Liver (tissue), 9 donors: ENCODE data around the gene ADH4. TPM values are rescaled to one million over a fixed set of nuclear protein-coding genes. Genes with fewer than 3 reads are reported as not detected.

ENCODE experiments used
- DNase-seq: peaks from one replicate; pipeline ENCODE4 v3.0.0-alpha.2; 2017; ENCODE audit warnings: low spot score
- H3K27ac ChIP-seq, 2 donors: one replicate each; pipeline ENCODE4 v1.7.0; 2013; ENCODE audit warnings: inconsistent platforms in 2 of 2, low read length in 2 of 2, control low read depth in 1 of 2, low read depth in 1 of 2, mild to moderate bottlenecking in 1 of 2
- H3K27me3 ChIP-seq, 4 donors: one replicate each; pipeline versions ENCODE4 v1.6.1 to v1.7.0; 2013; ENCODE audit warnings: low read length in 3 of 4, inconsistent platforms in 1 of 4, mild to moderate bottlenecking in 1 of 4, moderate library complexity in 1 of 4; ENCODE audit not compliant: control insufficient read depth in 4 of 4, insufficient read depth in 4 of 4
- H3K36me3 ChIP-seq, 4 donors: one replicate each; pipeline versions ENCODE4 v1.6.1 to v1.7.0; 2013; ENCODE audit warnings: low read length in 3 of 4, mild to moderate bottlenecking in 3 of 4, low read depth in 1 of 4, moderate library complexity in 1 of 4; ENCODE audit not compliant: control insufficient read depth in 4 of 4, insufficient read depth in 3 of 4
- H3K4me1 ChIP-seq, 4 donors: one replicate each; pipeline versions ENCODE4 v1.6.1 to v1.7.0; 2013; ENCODE audit warnings: low read length in 3 of 4, mild to moderate bottlenecking in 3 of 4, moderate library complexity in 1 of 4; ENCODE audit not compliant: control insufficient read depth in 4 of 4, insufficient read depth in 4 of 4
- H3K4me3 ChIP-seq, 3 donors: one replicate each; pipeline versions ENCODE4 v1.6.1 to v1.7.0; 2013; ENCODE audit warnings: low read length in 3 of 3, control low read depth in 1 of 3, low read depth in 1 of 3, mild to moderate bottlenecking in 1 of 3
- H3K9ac ChIP-seq, 2 donors: one replicate each; pipeline ENCODE4 v1.7.0; 2013; ENCODE audit warnings: low read length in 2 of 2, mild to moderate bottlenecking in 2 of 2, moderate library complexity in 2 of 2, control low read depth in 1 of 2, low read depth in 1 of 2
- H3K9me3 ChIP-seq, 4 donors: one replicate each; pipeline versions ENCODE4 v1.6.1 to v1.7.0; 2013; ENCODE audit warnings: low read length in 3 of 4; ENCODE audit not compliant: control insufficient read depth in 4 of 4
- ATF3 ChIP-seq: IDR thresholded peaks from 2 replicates; pipeline ENCODE4 v1.6.1; 2016; ENCODE audit warnings: antibody characterized with exemption
- CTCF ChIP-seq: fragments of 150-350 bp; IDR thresholded peaks from 2 replicates; pipeline ENCODE4 v1.5.1; 2017; ENCODE audit warnings: improper control_type of control experiment, low read depth, low read length; ENCODE audit not compliant: missing input control
- EGR1 ChIP-seq, 2 donors: IDR thresholded peaks; 2 replicates each; pipeline ENCODE4 v1.6.1; 2016 to 2018; ENCODE audit warnings: antibody characterized with exemption in 2 of 2, low read depth in 2 of 2
- FOXA1 ChIP-seq: IDR thresholded peaks from 2 replicates; pipeline ENCODE4 v1.6.1; 2016; ENCODE audit warnings: antibody characterized with exemption
- FOXA2 ChIP-seq: IDR thresholded peaks from 2 replicates; pipeline ENCODE4 v1.6.1; 2016; ENCODE audit warnings: antibody characterized with exemption
- GABPA ChIP-seq, 2 donors: IDR thresholded peaks in 1 of 2; conservative IDR thresholded peaks in 1 of 2; 2 replicates each; pipeline ENCODE4 v1.6.1; 2016; ENCODE audit warnings: antibody characterized with exemption in 2 of 2, mild to moderate bottlenecking in 1 of 2, moderate library complexity in 1 of 2
- HNF4A ChIP-seq, 2 donors: conservative IDR thresholded peaks; 2 replicates each; pipeline ENCODE4 v1.6.1; 2016; ENCODE audit warnings: antibody characterized with exemption in 2 of 2, mild to moderate bottlenecking in 2 of 2
- HNF4G ChIP-seq: IDR thresholded peaks from 2 replicates; pipeline ENCODE4 v1.6.1; 2016; ENCODE audit warnings: antibody characterized with exemption
- MAX ChIP-seq: IDR thresholded peaks from 2 replicates; pipeline ENCODE4 v1.6.1; 2016; ENCODE audit warnings: antibody characterized with exemption
- NR2F2 ChIP-seq: IDR thresholded peaks from 2 replicates; pipeline ENCODE4 v1.6.1; 2016; ENCODE audit warnings: antibody characterized with exemption
- RAD21 ChIP-seq, 2 donors: IDR thresholded peaks; 2 replicates each; pipeline ENCODE4 v1.6.1; 2016; ENCODE audit warnings: antibody characterized with exemption in 2 of 2, mild to moderate bottlenecking in 2 of 2
- REST ChIP-seq: IDR thresholded peaks from 2 replicates; pipeline ENCODE4 v1.6.1; 2016; ENCODE audit warnings: antibody characterized with exemption, mild to moderate bottlenecking
- RXRA ChIP-seq, 2 donors: IDR thresholded peaks; 2 replicates each; pipeline ENCODE4 v1.6.1; 2017 to 2018; ENCODE audit warnings: antibody characterized with exemption in 2 of 2, mild to moderate bottlenecking in 1 of 2
- SP1 ChIP-seq: IDR thresholded peaks from 2 replicates; pipeline ENCODE4 v1.6.1; 2018; ENCODE audit warnings: antibody characterized with exemption, mild to moderate bottlenecking
- TAF1 ChIP-seq: conservative IDR thresholded peaks from 2 replicates; pipeline ENCODE4 v1.6.1; 2016; ENCODE audit warnings: antibody characterized with exemption, mild to moderate bottlenecking
- YY1 ChIP-seq: IDR thresholded peaks from 2 replicates; pipeline ENCODE4 v1.6.1; 2016; ENCODE audit warnings: antibody characterized with exemption, mild to moderate bottlenecking
- ZBTB33 ChIP-seq: IDR thresholded peaks from 2 replicates; pipeline ENCODE4 v1.6.1; 2016; ENCODE audit warnings: antibody characterized with exemption
- WGBS: extraction: QIAGEN DNeasy Blood & Tissue Kit; methylation state at CpG from one replicate; pipeline ENCODE4 v1.1.7; 2013; 5-methylcytosine and 5-hydroxymethylcytosine counted together
- polyA plus RNA-seq, 2 donors: library from polyadenylated mRNA; stranded (reverse) in 1 of 2; unstranded in 1 of 2; fragments of 200-250 nt in 1 of 2; fragments of >200 nt in 1 of 2; fragmentation: Nextera tagmentation in 1 of 2; extraction: Ambion mirVana in 1 of 2; gene quantifications; one replicate each; pipeline versions ENCODE4 v1.2.1 to v1.2.3, GENCODE V29; 2013 to 2015
- total RNA-seq, 2 donors: library from RNA; depleted of rRNA; stranded (reverse); fragments of >200 nt; gene quantifications; one replicate each; pipeline ENCODE4 v1.2.3, GENCODE V29; 2014
- donor health status: healthy.
- donor health status: healthy.
- donor health status: healthy.
- donor health status: healthy.
- donor health status: healthy.

Gene ADH4
- total and polyA plus RNA-seq, 4 donors, result 31.1 to 363 (median 146) TPM

GRCh38 chr4:99179178-99179577 lies 35.1 kb upstream of the ADH4 start:
- DNase-seq, result no peak
- no peak overlapping the region for H3K27ac ChIP-seq
- H3K36me3 ChIP-seq, result no peaks in the 10 kb centered on the region
- TF ChIP-seq REST, result no peak
- no peak for TF ChIP-seq EGR1 (IDR thresholded peaks at IDR 0.05; ENCODE audit: low read depth in 2 of 2)
- TF ChIP-seq MAX, result no peak
- no peak for TF ChIP-seq RXRA (IDR thresholded peaks at IDR 0.05)
- no peak for TF ChIP-seq GABPA (IDR thresholded peaks at IDR 0.05 in 1 of 2, conservative IDR thresholded peaks at IDR 0.05 in 1 of 2)
- TF ChIP-seq YY1, result no peak
- no peak for TF ChIP-seq ZBTB33
- TF ChIP-seq CTCF, result no peak
- TF ChIP-seq HNF4A (conservative IDR thresholded peaks at IDR 0.05), result no peak
- TF ChIP-seq SP1, result no peak
- no peak for TF ChIP-seq NR2F2
- no peak for TF ChIP-seq ATF3
- no peak for TF ChIP-seq HNF4G
- H3K9ac ChIP-seq, result no peak overlapping the region
- no peak overlapping the region for H3K4me3 ChIP-seq
- 82% methylated on average over 2 of the region's 2 CpGs for WGBS
- no peaks in the 10 kb centered on the region for H3K9me3 ChIP-seq
- peaks cover 0 to 8% (median 5%) of the 10 kb centered on the region in 4 donors for H3K4me1 ChIP-seq
- no peaks in the 10 kb centered on the region for H3K27me3 ChIP-seq

- WGBS, result 32% methylated on average over 2 of the region's 2 CpGs
- DNase-seq, result no peak
- Histone ChIP-seq H3K36me3 (no peaks in the 10 kb centered on the region), H3K27me3 (no peaks in the 10 kb centered on the region), H3K27ac (peak overlapping the region; percentile 67), H3K9ac (peak overlapping the region in 1 of 2 donors; percentile 19), H3K4me1 (peaks cover 2 to 38% (median 29%) of the 10 kb centered on the region in 4 donors), H3K9me3 (no peaks in the 10 kb centered on the region), H3K4me3 (no peak overlapping the region)
- peak; percentile 58 for TF ChIP-seq FOXA2
- peak; percentile 53 for TF ChIP-seq YY1
- peak; percentile 17 for TF ChIP-seq FOXA1
- TF ChIP-seq TAF1, result no peak
- peak; percentile 62 for TF ChIP-seq HNF4G
- TF ChIP-seq EGR1 (IDR thresholded peaks at IDR 0.05; ENCODE audit: low read depth in 2 of 2), result no peak
- TF ChIP-seq ATF3, result peak; percentile 33
- TF ChIP-seq GABPA (IDR thresholded peaks at IDR 0.05 in 1 of 2, conservative IDR thresholded peaks at IDR 0.05 in 1 of 2), result no peak
- TF ChIP-seq CTCF, result no peak
- TF ChIP-seq RXRA (IDR thresholded peaks at IDR 0.05), result peak; percentile 77 to 78
- peak; percentile 52 to 64 for TF ChIP-seq RAD21 (IDR thresholded peaks at IDR 0.05)
- TF ChIP-seq SP1, result peak; percentile 80
- peak; percentile 13 for TF ChIP-seq NR2F2
- peak; percentile 66 for TF ChIP-seq ZBTB33
Measured at GRCh38 chr4:99166544-99166943, 22.4 kb upstream of the ADH4 start.
